Cardiac muscle cell (in vitro differentiated cells and primary cell): ENCODE results near the gene NT5C3A. TPM values are rescaled to one million over a fixed set of nuclear protein-coding genes. Genes with fewer than 3 reads are reported as not detected.
A peak's percentile ranks its signal among the peaks of the same experiment; 100 is the strongest.
"Not testable (repeated sequence)": the region's sequence is repeated elsewhere in the genome, so short reads cannot be mapped to it uniquely, and the experiment has no call there.

Source experiments
- DNase-seq, 2 donors: peaks; one replicate each; pipeline versions ENCODE4 v3.0.0 to v3.0.0-alpha.2; 2010 to 2017; ENCODE audit warnings: low read depth in 1 of 2, low spot score in 1 of 2
- H3K27ac ChIP-seq: fragments of 200-600 bp; sonication (generic); 2 replicates; pipeline ENCODE4 v1.5.1; 2016
- H3K27me3 ChIP-seq: fragments of 200-600 bp; sonication (generic); 2 replicates; pipeline ENCODE4 v1.6.0; 2016; ENCODE audit warnings: control low read depth
- H3K36me3 ChIP-seq: fragments of 200-600 bp; sonication (generic); 2 replicates; pipeline ENCODE4 v1.5.1; 2016; ENCODE audit warnings: control low read depth
- H3K4me1 ChIP-seq: fragments of 200-600 bp; sonication (generic); 2 replicates; pipeline ENCODE4 v1.8.1; 2017; ENCODE audit warnings: low read depth, mild to moderate bottlenecking, mixed run types
- H3K4me3 ChIP-seq: fragments of 200-600 bp; sonication (generic); 2 replicates; pipeline ENCODE4 v1.5.1; 2016; ENCODE audit warnings: mild to moderate bottlenecking
- H3K9me3 ChIP-seq: fragments of 200-600 bp; sonication (generic); 2 replicates; pipeline ENCODE4 v1.5.1; 2017; ENCODE audit warnings: low read depth, mild to moderate bottlenecking, control low read depth
- CTCF ChIP-seq: IDR thresholded peaks from 2 replicates; pipeline ENCODE4 v1.5.1; 2012; ENCODE audit warnings: low read depth, mild to moderate bottlenecking, low read length
- polyA plus RNA-seq: library from polyadenylated mRNA; unstranded; fragments of >200 nt; fragmentation: Nextera tagmentation; extraction: Ambion mirVana; gene quantifications from 2 replicates; pipeline ENCODE4 v1.2.1, GENCODE V29; 2016
- total RNA-seq: library from RNA; depleted of rRNA; stranded (reverse); fragments of >200 nt; gene quantifications from 2 replicates; pipeline ENCODE4 v1.2.3, GENCODE V29; 2016

Gene NT5C3A
- total and polyA plus RNA-seq, 2 experiments from 2014 or later, result 26.9 to 37.6 TPM

GRCh38 chr7:33024189-33024757, 38.3 kb downstream of the NT5C3A start:
- DNase-seq, result no peak
- Histone ChIP-seq H3K27me3 (no peaks in the 10 kb centered on the region), H3K27ac (no peak overlapping the region), H3K9me3 (no peaks in the 10 kb centered on the region), H3K4me3 (no peak overlapping the region), H3K4me1 (no peaks in the 10 kb centered on the region), H3K36me3 (peaks cover 27% of the 10 kb centered on the region)
- no peak for TF ChIP-seq CTCF

- no peak for TF ChIP-seq CTCF
- peaks cover 6% of the 10 kb centered on the region for H3K36me3 ChIP-seq
- H3K4me3 ChIP-seq, result no peak overlapping the region
- H3K9me3 ChIP-seq, result no peaks in the 10 kb centered on the region
- DNase-seq, result no peak
- no peak overlapping the region for H3K27ac ChIP-seq
- no peaks in the 10 kb centered on the region for H3K4me1 ChIP-seq
- H3K27me3 ChIP-seq, result no peaks in the 10 kb centered on the region
Observed at GRCh38 chr7:33012364-33012763, 50.2 kb downstream of the NT5C3A start.

GRCh38 chr7:33009734-33010133, 52.8 kb downstream of the NT5C3A start:
- Histone ChIP-seq H3K27me3 (no peaks in the 10 kb centered on the region), H3K4me3 (no peak overlapping the region), H3K9me3 (no peaks in the 10 kb centered on the region), H3K36me3 (peaks cover 4% of the 10 kb centered on the region), H3K4me1 (no peaks in the 10 kb centered on the region), H3K27ac (no peak overlapping the region)
- TF ChIP-seq CTCF, result no peak
- DNase-seq, result no peak

- DNase-seq, H3K36me3 ChIP-seq, H3K4me1 ChIP-seq: not testable (repeated sequence)
Observed at GRCh38 chr7:33005690-33006089, 56.9 kb downstream of the NT5C3A start.

GRCh38 chr7:33005193-33005592, 57.4 kb downstream of the NT5C3A start:
- not testable (repeated sequence) for H3K27me3 ChIP-seq, H3K36me3 ChIP-seq, H3K4me3 ChIP-seq, H3K27ac ChIP-seq, H3K9me3 ChIP-seq, DNase-seq, H3K4me1 ChIP-seq

More at GRCh38 chr7:33005690-33006089, 56.9 kb downstream of the NT5C3A start:
- not testable (repeated sequence) for H3K4me3 ChIP-seq, H3K27me3 ChIP-seq, H3K27ac ChIP-seq, H3K9me3 ChIP-seq

- not testable (repeated sequence) for H3K36me3 ChIP-seq, DNase-seq, H3K27me3 ChIP-seq, H3K4me1 ChIP-seq, H3K27ac ChIP-seq, H3K9me3 ChIP-seq, H3K4me3 ChIP-seq
Observed at GRCh38 chr7:33004104-33004616, 58.4 kb downstream of the NT5C3A start.

- H3K9me3 ChIP-seq, DNase-seq, H3K4me1 ChIP-seq, H3K36me3 ChIP-seq, H3K27ac ChIP-seq, H3K4me3 ChIP-seq, H3K27me3 ChIP-seq: not testable (repeated sequence)
Observed at GRCh38 chr7:33003111-33003510, 59.5 kb downstream of the NT5C3A start.

GRCh38 chr7:32999380-32999779, 63.2 kb downstream of the NT5C3A start:
- DNase-seq, H3K4me3 ChIP-seq, H3K27me3 ChIP-seq, H3K27ac ChIP-seq, H3K9me3 ChIP-seq, H3K36me3 ChIP-seq, H3K4me1 ChIP-seq: not testable (repeated sequence)

- not testable (repeated sequence) for H3K4me1 ChIP-seq, H3K27me3 ChIP-seq, H3K9me3 ChIP-seq, H3K36me3 ChIP-seq, H3K4me3 ChIP-seq
- peak; percentile 65 to 89 for DNase-seq
- H3K27ac ChIP-seq, result peak overlapping the region; percentile 73
Observed at GRCh38 chr7:32998361-32999171, 64.0 kb downstream of the NT5C3A start.

GRCh38 chr7:32997956-32998355, 64.6 kb downstream of the NT5C3A start:
- H3K27me3 ChIP-seq, H3K36me3 ChIP-seq, H3K9me3 ChIP-seq, H3K4me1 ChIP-seq, H3K4me3 ChIP-seq: not testable (repeated sequence)
- H3K27ac ChIP-seq, result peak overlapping the region; percentile 73
- peak in 1 of 2 donors; percentile 13 for DNase-seq

GRCh38 chr7:32992750-32993149, 69.8 kb downstream of the NT5C3A start:
- not testable (repeated sequence) for H3K27ac ChIP-seq, H3K9me3 ChIP-seq, DNase-seq, H3K4me3 ChIP-seq, H3K27me3 ChIP-seq, H3K36me3 ChIP-seq, H3K4me1 ChIP-seq
